Heart right ventricle (tissue), 16 donors: ENCODE results near the gene C6orf132. TPM values are rescaled to one million over a fixed set of nuclear protein-coding genes. Genes with fewer than 3 reads are reported as not detected.

Source experiments
- ATAC-seq, 8 donors: fragments of 200-7000 bp; cut with Tn5 transposase; one replicate each; pipeline ENCODE4 v1.9.1; 2020; ENCODE audit warnings: mild to moderate bottlenecking in 8 of 8, moderate library complexity in 8 of 8, moderate number of reproducible peaks in 1 of 8
- DNase-seq, 2 donors: peaks; one replicate each; pipeline ENCODE4 v3.0.0-alpha.2; 2020
- H3K27ac ChIP-seq, 10 donors: fragments of 200-600 bp; sonication (generic) in 2 of 10; one replicate each; pipeline versions ENCODE4 v1.5.0 to v1.8.0; 2020 to 2022; ENCODE audit warnings: mild to moderate bottlenecking in 3 of 10
- H3K27me3 ChIP-seq, 7 donors: fragments of 200-600 bp; one replicate each; pipeline ENCODE4 v1.8.0; 2021 to 2022; ENCODE audit warnings: mild to moderate bottlenecking in 2 of 7
- H3K36me3 ChIP-seq, 9 donors: fragments of 200-600 bp; sonication (generic) in 1 of 9; one replicate each; pipeline versions ENCODE4 v1.5.0 to v1.8.0; 2020 to 2022; ENCODE audit warnings: mild to moderate bottlenecking in 2 of 9
- H3K4me1 ChIP-seq, 9 donors: fragments of 200-600 bp; sonication (generic) in 1 of 9; one replicate each; pipeline versions ENCODE4 v1.5.0 to v1.8.0; 2020 to 2022; ENCODE audit warnings: mild to moderate bottlenecking in 4 of 9
- H3K4me3 ChIP-seq, 10 donors: fragments of 200-600 bp; sonication (generic) in 2 of 10; one replicate each; pipeline versions ENCODE4 v1.5.0 to v1.8.0; 2020 to 2022; ENCODE audit warnings: mild to moderate bottlenecking in 7 of 10, moderate library complexity in 2 of 10
- H3K9me3 ChIP-seq, 11 donors: fragments of 200-600 bp in 10 of 11; sonication (generic) in 2 of 11; one replicate each; pipeline versions ENCODE4 v1.5.0 to v1.8.0; 2013 to 2022; ENCODE audit warnings: mild to moderate bottlenecking in 2 of 11, control low read depth in 1 of 11, moderate library complexity in 1 of 11
- WGBS, 2 donors: extraction: QIAGEN DNeasy Blood & Tissue Kit; methylation state at CpG; one replicate each; pipeline ENCODE4 v1.1.7; 2013; ENCODE audit warnings: inconsistent platforms in 1 of 2; 5-methylcytosine and 5-hydroxymethylcytosine counted together
- intact Hi-C, 10 donors: fragments of 100-400 bp; cut with DNase I; formaldehyde crosslinking; loops; one replicate each; pipeline versions ENCODE4 v1.11.1 to v1.14.2; 2022
- polyA plus RNA-seq, 2 donors: library from polyadenylated mRNA; stranded (reverse); fragments of 200-250 nt; gene quantifications; one replicate each; pipeline ENCODE4 v1.2.3, GENCODE V29; 2013
- total RNA-seq, 10 donors: library from RNA; stranded (reverse); fragmentation: NEBNext Ultra II Directional in 3 of 10; extraction: Animal tissue kit (Norgen Biotek cat#: 25700) in 3 of 10; gene quantifications; one replicate each; pipeline versions ENCODE4 v1.2.1 to v1.2.4, GENCODE V29; 2021 to 2023
- TF ChIP-seq, protein P1 (sequence below), 9 donors: fragments of 200-600 bp; sonication (generic) in 2 of 9; IDR thresholded peaks; one replicate each; pipeline versions ENCODE4 v1.5.0 to v1.8.0; 2021 to 2022; ENCODE audit warnings: antibody characterized with exemption in 9 of 9, mild to moderate bottlenecking in 5 of 9, moderate library complexity in 1 of 9
- donor health status: Arrhythmogenic right ventricular cardiomyopathy.
- donor health status: ischemic (EF 13 %, LVEDD 7.1; RV severe dilation, severe dysfunction).
- donor health status: healthy with polysubstance abuse.
- donor health status: DM: no; HTN: yes; CAD: no.
- donor health status: DM: no; HTN: no; CAD: no.
- donor health status: ischemic (EF 25% LVEDD 6.9; RV normal size, moderate dysfunction).
- donor health status: ischemic (EF 25% LVEDD 5.7; RV mildly dilated, moderate dysfunction).
- donor health status: healthy.
- donor health status: DM: yes; HTN: yes; CAD: no.
- donor health status: Ischemic cardiomyopathy.
- donor health status: ischemic (EF 35%, LVEDD 5.7; RV mildly dilated, moderate dysfunction).
- donor health status: nonischemic (EF 11% LVEDD 7.7; RV severe dilation, severe dysfunction).
- donor health status: DM: yes; HTN: yes; CAD: no.
- donor health status: PGD.
- donor health status: ischemic (EF 29% LVEDD 5.4; RV normal size, mild dysfunction).
- donor health status: nonischemic (EF 23%, LVEDD 6.1; RV moderate dilation, normal function).

The C6orf132 gene
- total and polyA plus RNA-seq, 12 donors, result 0.23 to 2.9 (median 1.9) TPM

DNA sequence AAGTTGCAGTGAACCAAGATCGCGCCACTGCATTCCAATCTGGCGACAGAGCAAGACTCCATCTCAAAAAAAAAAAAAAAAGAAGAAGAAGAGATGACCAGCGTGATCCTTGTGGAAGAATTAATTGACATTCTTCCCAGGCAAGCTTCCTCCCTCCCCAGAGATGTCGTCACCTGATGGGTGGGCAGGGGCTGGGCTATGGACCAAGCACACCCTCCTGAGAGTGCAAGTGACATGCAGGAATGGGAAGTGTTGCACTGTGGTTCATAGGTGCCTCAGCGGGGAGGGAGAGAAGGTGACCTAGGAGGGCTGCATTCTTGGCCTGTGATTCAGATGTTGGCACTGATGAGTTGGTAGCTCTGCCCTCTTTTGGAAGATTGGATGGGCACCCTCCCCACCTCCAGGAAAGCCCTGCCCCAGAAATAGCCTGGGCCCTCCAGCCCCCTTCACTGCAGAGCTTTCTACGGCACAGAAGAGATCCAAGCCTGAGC, 54.3 kb downstream of the C6orf132 start:
- peak; percentile 68 to 91 (median 84) for ATAC-seq
- H3K27ac ChIP-seq, result peak overlapping the region; percentile 54 to 87 (median 80)
- DNase-seq, result peak; percentile 41 to 76
- intact Hi-C loops, result loop anchor here in 1 of 10 donors (10.0 kb wide), 1 partner anchor 477 kb away; the partner anchor contains the start of gene UBR2
- H3K9me3 ChIP-seq, result no peaks in the 10 kb centered on the region
- no peaks in the 10 kb centered on the region for H3K27me3 ChIP-seq
- peak overlapping the region in 1 of 10 donors; percentile 12 for H3K4me3 ChIP-seq
- 61 to 68% methylated on average over 7 of the region's 7 CpGs for WGBS, 2 donors
- peaks cover 2 to 36% (median 19%) of the 10 kb centered on the region in 9 donors for H3K4me1 ChIP-seq
- TF ChIP-seq, protein P1, sequence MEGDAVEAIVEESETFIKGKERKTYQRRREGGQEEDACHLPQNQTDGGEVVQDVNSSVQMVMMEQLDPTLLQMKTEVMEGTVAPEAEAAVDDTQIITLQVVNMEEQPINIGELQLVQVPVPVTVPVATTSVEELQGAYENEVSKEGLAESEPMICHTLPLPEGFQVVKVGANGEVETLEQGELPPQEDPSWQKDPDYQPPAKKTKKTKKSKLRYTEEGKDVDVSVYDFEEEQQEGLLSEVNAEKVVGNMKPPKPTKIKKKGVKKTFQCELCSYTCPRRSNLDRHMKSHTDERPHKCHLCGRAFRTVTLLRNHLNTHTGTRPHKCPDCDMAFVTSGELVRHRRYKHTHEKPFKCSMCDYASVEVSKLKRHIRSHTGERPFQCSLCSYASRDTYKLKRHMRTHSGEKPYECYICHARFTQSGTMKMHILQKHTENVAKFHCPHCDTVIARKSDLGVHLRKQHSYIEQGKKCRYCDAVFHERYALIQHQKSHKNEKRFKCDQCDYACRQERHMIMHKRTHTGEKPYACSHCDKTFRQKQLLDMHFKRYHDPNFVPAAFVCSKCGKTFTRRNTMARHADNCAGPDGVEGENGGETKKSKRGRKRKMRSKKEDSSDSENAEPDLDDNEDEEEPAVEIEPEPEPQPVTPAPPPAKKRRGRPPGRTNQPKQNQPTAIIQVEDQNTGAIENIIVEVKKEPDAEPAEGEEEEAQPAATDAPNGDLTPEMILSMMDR (IDR thresholded peaks at IDR 0.05), result no peak
- peaks cover 0 to 13% (median 0%) of the 10 kb centered on the region in 9 donors for H3K36me3 ChIP-seq

DNA sequence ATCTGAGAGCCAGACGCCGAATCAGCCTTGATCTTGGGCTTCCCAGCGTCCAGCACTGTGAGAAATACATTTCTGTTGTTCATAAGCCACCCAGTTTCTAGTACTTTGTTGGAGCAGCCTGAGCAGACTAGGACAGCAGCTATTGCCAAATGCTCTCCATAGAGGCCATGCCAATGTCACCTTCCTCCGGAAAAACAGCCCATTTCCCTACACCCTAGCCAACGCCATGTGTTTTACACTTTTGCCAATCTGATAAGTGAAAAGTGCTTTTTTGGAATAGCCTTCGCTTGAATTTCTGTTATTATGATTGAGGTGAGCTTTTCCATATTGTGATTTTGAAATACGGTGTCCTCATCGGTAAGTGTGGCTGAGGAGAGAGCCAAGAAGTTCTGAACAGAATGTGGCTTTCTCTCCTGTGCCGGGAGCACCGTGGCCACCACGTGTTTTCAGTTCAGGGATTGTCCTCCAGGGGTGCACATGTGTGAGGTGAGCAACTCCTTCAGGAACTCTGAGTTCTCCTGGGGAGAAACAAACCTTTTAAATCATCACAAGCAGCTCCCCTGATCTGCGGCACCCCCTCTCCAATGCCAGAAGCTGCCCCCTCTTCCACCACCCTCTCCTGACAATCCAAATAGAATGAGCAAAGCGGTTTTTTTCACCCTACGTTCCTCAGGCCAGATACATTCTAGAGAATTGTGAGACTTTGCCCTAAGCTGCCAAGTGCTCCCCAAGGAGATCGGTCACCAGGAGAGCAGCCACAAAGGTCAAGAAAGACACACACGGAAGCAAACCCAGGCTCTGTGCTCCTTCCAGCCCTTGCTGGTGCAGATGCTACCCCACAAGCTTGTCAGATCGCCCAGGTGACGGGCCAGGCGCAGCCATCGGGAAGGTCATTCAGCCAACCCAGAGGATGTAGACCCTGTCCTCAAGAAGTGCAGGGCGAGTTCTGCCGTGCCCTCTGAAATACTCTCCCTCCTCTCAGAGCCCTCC, 56.1 kb downstream of the C6orf132 start:
- Histone ChIP-seq H3K4me1 (peaks cover 2 to 36% (median 19%) of the 10 kb centered on the region in 9 donors), H3K9me3 (no peaks in the 10 kb centered on the region), H3K36me3 (peaks cover 0 to 31% (median 5%) of the 10 kb centered on the region in 9 donors), H3K4me3 (no peak overlapping the region), H3K27me3 (no peaks in the 10 kb centered on the region), H3K27ac (peak overlapping the region; percentile 50 to 87 (median 78))
- 65 to 71% methylated on average over 22 of the region's 22 CpGs for WGBS, 2 donors
- DNase-seq (no peak), ATAC-seq (peak; percentile 42 to 71 (median 58))
- TF ChIP-seq, protein P1 (IDR thresholded peaks at IDR 0.05), result peak in 6 of 9 donors; percentile 7 to 38 (median 24)
- intact Hi-C loops, result loop anchor here in 1 of 10 donors (10.0 kb wide), 1 partner anchor 478 kb away; the partner anchor contains the start of gene UBR2

DNA sequence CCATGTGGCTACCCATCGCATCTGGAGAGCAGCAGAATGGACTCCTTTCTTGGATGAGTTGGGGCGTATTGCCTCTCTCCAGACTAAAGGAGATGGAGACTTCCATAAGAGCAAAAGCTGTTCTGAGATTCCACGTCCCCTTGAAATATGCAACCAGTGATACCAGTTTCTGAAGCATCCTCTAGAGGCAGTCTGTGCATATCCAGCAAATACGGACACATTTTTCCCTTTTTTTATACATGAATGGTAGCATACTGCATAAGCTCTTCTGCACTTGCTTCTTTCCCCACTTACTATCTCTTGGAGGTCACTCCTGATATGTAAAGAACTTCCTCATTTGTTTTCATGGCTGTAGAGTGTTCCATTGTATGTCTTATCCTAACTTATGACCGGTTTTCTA, 57.5 kb downstream of the C6orf132 start:
- Histone ChIP-seq H3K4me3 (no peak overlapping the region), H3K4me1 (peaks cover 2 to 36% (median 19%) of the 10 kb centered on the region in 9 donors), H3K27me3 (no peaks in the 10 kb centered on the region), H3K27ac (peak overlapping the region in 5 of 10 donors; percentile 70 to 87 (median 81)), H3K36me3 (peaks cover 0 to 45% (median 5%) of the 10 kb centered on the region in 9 donors), H3K9me3 (no peaks in the 10 kb centered on the region)
- intact Hi-C loops, result loop anchor here in 1 of 10 donors (10.0 kb wide), 1 partner anchor 480 kb away; the partner anchor contains the start of gene UBR2
- 58 to 82% methylated on average over 5 of the region's 5 CpGs for WGBS, 2 donors
- DNase-seq (no peak), ATAC-seq (peak in 1 of 8 donors; percentile 12)
- TF ChIP-seq, protein P1 (IDR thresholded peaks at IDR 0.05), result no peak

DNA sequence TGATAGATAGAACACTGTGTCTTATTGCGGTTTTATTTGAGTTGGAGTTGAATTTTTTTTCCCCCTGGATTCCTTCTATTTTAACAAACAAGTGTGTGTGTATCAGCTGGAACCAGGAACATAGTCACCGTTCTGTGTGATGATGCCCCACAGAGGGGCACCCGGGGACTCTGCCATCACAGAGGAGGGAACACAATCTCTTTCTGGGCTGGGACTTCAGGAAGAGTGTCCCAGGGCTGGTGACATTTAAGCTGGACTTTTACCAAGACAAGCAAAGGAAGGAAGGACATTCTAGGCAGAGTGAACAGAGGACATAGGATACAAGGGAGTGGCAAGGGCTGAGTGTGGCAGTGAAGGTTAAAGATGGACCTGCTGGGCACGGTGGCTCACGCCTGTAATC, 58.9 kb downstream of the C6orf132 start:
- DNase-seq, result no peak
- TF ChIP-seq, protein P1 (IDR thresholded peaks at IDR 0.05), result no peak
- 58 to 70% methylated on average over 5 of the region's 5 CpGs for WGBS, 2 donors
- Histone ChIP-seq H3K9me3 (no peaks in the 10 kb centered on the region), H3K27ac (peak overlapping the region in 8 of 10 donors; percentile 3 to 80 (median 45)), H3K36me3 (peaks cover 0 to 58% (median 5%) of the 10 kb centered on the region in 9 donors), H3K4me1 (peaks cover 2 to 37% (median 21%) of the 10 kb centered on the region in 9 donors), H3K27me3 (no peaks in the 10 kb centered on the region), H3K4me3 (no peak overlapping the region)
- peak in 5 of 8 donors; percentile 26 to 77 (median 56) for ATAC-seq
- intact Hi-C loops, result loop anchor here in 2 of 10 donors (2.0 to 10.0 kb wide), 2 partner anchors 83 to 481 kb away; partner anchors contain the start of gene UBR2 (in 1 of the 2)
